Adrenal gland (tissue), 19 donors: ENCODE data around the gene ZBTB9. TPM values are rescaled to one million over a fixed set of nuclear protein-coding genes. Genes with fewer than 3 reads are reported as not detected.
A peak's percentile ranks its signal among the peaks of the same experiment; 100 is the strongest.

ENCODE experiments used
- DNase-seq, 7 donors: peaks; one replicate each; pipeline ENCODE4 v3.0.0-alpha.2; 2019 to 2020
- H3K27ac ChIP-seq, 5 donors: fragments of 200-600 bp; sonication (generic) in 4 of 5; 1 replicate in 3 of 5; 2 replicates in 2 of 5; pipeline versions ENCODE4 v1.5.1 to v1.8.0; 2016 to 2020; ENCODE audit warnings: mild to moderate bottlenecking in 1 of 5
- H3K27me3 ChIP-seq: fragments of 200-600 bp; 2 replicates; pipeline ENCODE4 v1.8.0; 2021
- H3K36me3 ChIP-seq, 2 donors: fragments of 200-600 bp; replicated peaks in 1 of 2; 1 replicate in 1 of 2; 2 replicates in 1 of 2; pipeline versions ENCODE4 v1.5.1 to v1.8.0; 2018 to 2022
- H3K4me1 ChIP-seq, 2 donors: fragments of 200-600 bp; replicated peaks in 1 of 2; 1 replicate in 1 of 2; 2 replicates in 1 of 2; pipeline versions ENCODE4 v1.5.1 to v1.8.0; 2018 to 2021
- H3K4me3 ChIP-seq, 4 donors: fragments of 200-600 bp; sonication (generic) in 3 of 4; one replicate each; pipeline ENCODE4 v1.5.1; 2016 to 2018
- H3K9me3 ChIP-seq, 3 donors: fragments of 200-600 bp; sonication (generic) in 1 of 3; replicated peaks in 1 of 3; 1 replicate in 2 of 3; 2 replicates in 1 of 3; pipeline versions ENCODE4 v1.5.1 to v1.8.0; 2016 to 2021
- CTCF ChIP-seq, 6 experiments: fragments of 450-650 bp in 4 of 6; fragments of 200-600 bp in 2 of 6; sonication (generic) in 1 of 6; IDR thresholded peaks; 1 replicate in 5 of 6; 2 replicates in 1 of 6; pipeline versions ENCODE4 v1.5.1 to v1.8.0; 2016 to 2021; ENCODE audit warnings: antibody characterized with exemption in 6 of 6, mild to moderate bottlenecking in 2 of 6, moderate library complexity in 1 of 6
- POLR2A ChIP-seq, 2 donors: fragments of 450-650 bp; IDR thresholded peaks; one replicate each; pipeline ENCODE4 v1.6.1; 2017; ENCODE audit warnings: antibody characterized with exemption in 2 of 2, mild to moderate bottlenecking in 2 of 2, moderate library complexity in 1 of 2
- WGBS, 4 donors: extraction: QIAGEN DNeasy Blood & Tissue Kit in 2 of 4; methylation state at CpG; one replicate each; pipeline versions ENCODE4 v1.1.5 to v1.1.7; 2013 to 2017; 5-methylcytosine and 5-hydroxymethylcytosine counted together
- intact Hi-C, 2 donors: fragments of 100-400 bp; cut with DNase I; formaldehyde crosslinking; loops; one replicate each; pipeline versions ENCODE4 v1.14.1 to v1.15.0; 2022 to 2023
- long read RNA-seq, 10 donors: library from polyadenylated mRNA in 3 of 10; unstranded in 2 of 10; stranded (forward) in 1 of 10; transcript quantifications; one replicate each; pipeline ENCODE4 v2.0.0 and lab custom pipeline, GENCODE V29; 2021 to 2026
- polyA plus RNA-seq, 3 donors: library from polyadenylated mRNA; stranded (reverse); fragments of 200-250 nt in 2 of 3; fragments of 350-450 nt in 1 of 3; fragmentation: Illumina TruSeq in 1 of 3; extraction: RNeasy Lipid Tissue Mini Kit (QIAGEN cat#74804) in 1 of 3; gene quantifications; one replicate each; pipeline ENCODE4 v1.2.3, GENCODE V29; 2013 to 2014
- total RNA-seq, 9 donors: library from RNA; depleted of rRNA in 4 of 9; stranded (reverse); fragments of >200 nt in 4 of 9; fragments of 120-200 nt in 1 of 9; fragmentation: NEBNext Ultra II Directional in 1 of 9; extraction: Animal tissue kit (Norgen Biotek cat#: 25700) in 1 of 9; gene quantifications; one replicate each; pipeline versions ENCODE4 v1.1.0 to v1.2.4, GENCODE V29; 2013 to 2023
- donor health status: healthy with polysubstance abuse.
- donor health status: Bipolar disorder and iron deficiency.
- donor health status: DM: yes; HTN: yes; CAD: no.
- donor health status: DM: no; HTN: no; CAD: no.
- donor health status: DM: no; HTN: no; CAD: no.
- donor health status: DM: yes; HTN: yes; CAD: no.

Gene ZBTB9, protein sequence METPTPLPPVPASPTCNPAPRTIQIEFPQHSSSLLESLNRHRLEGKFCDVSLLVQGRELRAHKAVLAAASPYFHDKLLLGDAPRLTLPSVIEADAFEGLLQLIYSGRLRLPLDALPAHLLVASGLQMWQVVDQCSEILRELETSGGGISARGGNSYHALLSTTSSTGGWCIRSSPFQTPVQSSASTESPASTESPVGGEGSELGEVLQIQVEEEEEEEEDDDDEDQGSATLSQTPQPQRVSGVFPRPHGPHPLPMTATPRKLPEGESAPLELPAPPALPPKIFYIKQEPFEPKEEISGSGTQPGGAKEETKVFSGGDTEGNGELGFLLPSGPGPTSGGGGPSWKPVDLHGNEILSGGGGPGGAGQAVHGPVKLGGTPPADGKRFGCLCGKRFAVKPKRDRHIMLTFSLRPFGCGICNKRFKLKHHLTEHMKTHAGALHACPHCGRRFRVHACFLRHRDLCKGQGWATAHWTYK
- total RNA-seq (10 to 100 TPM in 1 of 9 donors, 1 to 10 TPM in 8; 2.3 to 10.3 (median 7.3) TPM), polyA plus RNA-seq (10 to 100 TPM in 1 of 3 donors, 1 to 10 TPM in 2; 3.8 to 11.2 (median 4.2) TPM)
- long read RNA-seq, donor 1, partial matches to known transcripts = 0 of 2 reads
- long read RNA-seq, donor 1, other reads (novel, unspliced or antisense) = 0 of 2 reads
- long read RNA-seq, donor 2, partial matches to known transcripts = 0 of 3 reads
- long read RNA-seq, donor 2, other reads (novel, unspliced or antisense) = 0 of 3 reads
- long read RNA-seq, donor 3, partial matches to known transcripts = 0 of 3 reads
- long read RNA-seq, donor 3, other reads (novel, unspliced or antisense) = 0 of 3 reads
- long read RNA-seq, donor 4, partial matches to known transcripts = 0 of 3 reads
- long read RNA-seq, donor 4, other reads (novel, unspliced or antisense) = 2 of 3 reads
- long read RNA-seq, donor 5, transcript ZBTB9-201 (2 exons, 2,716 nt) = major isoform, 25 of 27 reads
- long read RNA-seq, donor 5, partial matches to known transcripts = 0 of 27 reads
- long read RNA-seq, donor 5, other reads (novel, unspliced or antisense) = 2 of 27 reads
- long read RNA-seq, donor 6, partial matches to known transcripts = 0 of 5 reads
- long read RNA-seq, donor 6, other reads (novel, unspliced or antisense) = 1 of 5 reads
- long read RNA-seq, donor 7, partial matches to known transcripts = 0 of 1 reads
- long read RNA-seq, donor 7, other reads (novel, unspliced or antisense) = 0 of 1 reads
- long read RNA-seq, donor 8, transcript ZBTB9-201 (2 exons, 2,716 nt) = major isoform, 8 of 8 reads
- long read RNA-seq, donor 8, partial matches to known transcripts = 0 of 8 reads
- long read RNA-seq, donor 8, other reads (novel, unspliced or antisense) = 0 of 8 reads
- long read RNA-seq, donor 9, partial matches to known transcripts = 0 of 4 reads
- long read RNA-seq, donor 9, other reads (novel, unspliced or antisense) = 0 of 4 reads
- long read RNA-seq, donor 10, partial matches to known transcripts = 0 of 4 reads
- long read RNA-seq, donor 10, other reads (novel, unspliced or antisense) = 0 of 4 reads

GRCh38 chr6:33454009-33454946, at the start of gene ZBTB9:
TSS of gene ZBTB9 (plus strand) at chr6:33454576. CDS start at chr6:33455101, 525 bp downstream.
- Histone ChIP-seq H3K27ac (peak within 1 kb of the TSS in 4 of 5 donors; percentile 52 to 89 (median 70)), H3K4me1 (peaks cover 5 to 14% of the 10 kb centered on the region in 2 donors), H3K4me3 (peak within 1 kb of the TSS; percentile 77 to 93 (median 90)), H3K27me3 (no peaks in the 10 kb centered on the region), H3K36me3 (peaks cover 0 to 3% of the 10 kb centered on the region in 2 donors), H3K9me3 (no peaks in the 10 kb centered on the region)
- WGBS, 4 donors = 0 to 1% (median 0%) methylated on average over 10 to 65 of the region's 65 CpGs
- peak; percentile 96 to 99 (median 98) for DNase-seq
- intact Hi-C loops = loop anchor here in 1 of 2 donors (10.0 kb wide), 1 partner anchor 111 kb away; no protein-coding TSS in a partner anchor
- TF ChIP-seq POLR2A (IDR thresholded peaks at IDR 0.05) (peak; percentile 59 to 84), CTCF (IDR thresholded peaks at IDR 0.05) (peak in 1 of 6 experiments; percentile 3)

GRCh38 chr6:33404884-33405283, 49.5 kb upstream of the ZBTB9 start:
- no peak for DNase-seq
- Histone ChIP-seq H3K36me3 (no peaks in the 10 kb centered on the region), H3K27me3 (no peaks in the 10 kb centered on the region), H3K4me3 (no peak overlapping the region), H3K4me1 (no peaks in the 10 kb centered on the region), H3K9me3 (no peaks in the 10 kb centered on the region), H3K27ac (no peak overlapping the region)
- intact Hi-C loops = no loop called here
- WGBS, 4 donors = 91 to 95% (median 94%) methylated on average over 9 to 17 of the region's 17 CpGs
- TF ChIP-seq POLR2A (IDR thresholded peaks at IDR 0.05) (no peak), CTCF (IDR thresholded peaks at IDR 0.05) (no peak)

- H3K27ac ChIP-seq = no peak overlapping the region
- no peaks in the 10 kb centered on the region for H3K36me3 ChIP-seq
- DNase-seq = no peak
- no peak overlapping the region for H3K4me3 ChIP-seq
- WGBS, 4 donors = 92 to 95% (median 94%) methylated on average over 15 of the region's 15 CpGs
- H3K4me1 ChIP-seq = no peaks in the 10 kb centered on the region
- H3K27me3 ChIP-seq = no peaks in the 10 kb centered on the region
- TF ChIP-seq POLR2A (IDR thresholded peaks at IDR 0.05) = no peak
- TF ChIP-seq CTCF (IDR thresholded peaks at IDR 0.05) = no peak
- H3K9me3 ChIP-seq = no peaks in the 10 kb centered on the region
- intact Hi-C loops = no loop called here
These were observed 48.9 kb upstream of the ZBTB9 start for GRCh38 chr6:33405386-33405940.
